ENCODE results near the gene DAB1. TPM values are rescaled to one million over a fixed set of nuclear protein-coding genes. Genes with fewer than 3 reads are reported as not detected.
"Not testable (repeated sequence)": the region's sequence is repeated elsewhere in the genome, so short reads cannot be mapped to it uniquely, and the experiment has no call there.

The DAB1 gene
- total RNA-seq, 2 donors from 2014 or later: 78.3 to 118 TPM

GRCh38 chr1:57252597-57253294, 171.1 kb downstream of the DAB1 start:
- no peak for DNase-seq (ENCODE audit: low spot score)
- intact Hi-C loops (cut with DNase I): no loop called here

- intact Hi-C loops (cut with DNase I): no loop called here
- DNase-seq (ENCODE audit: low spot score): no peak
These were observed 173.8 kb downstream of the DAB1 start for GRCh38 chr1:57250021-57250420.

GRCh38 chr1:57249511-57249910, 174.3 kb downstream of the DAB1 start:
- intact Hi-C loops (cut with DNase I): no loop called here
- DNase-seq (ENCODE audit: low spot score): no peak

DNA sequence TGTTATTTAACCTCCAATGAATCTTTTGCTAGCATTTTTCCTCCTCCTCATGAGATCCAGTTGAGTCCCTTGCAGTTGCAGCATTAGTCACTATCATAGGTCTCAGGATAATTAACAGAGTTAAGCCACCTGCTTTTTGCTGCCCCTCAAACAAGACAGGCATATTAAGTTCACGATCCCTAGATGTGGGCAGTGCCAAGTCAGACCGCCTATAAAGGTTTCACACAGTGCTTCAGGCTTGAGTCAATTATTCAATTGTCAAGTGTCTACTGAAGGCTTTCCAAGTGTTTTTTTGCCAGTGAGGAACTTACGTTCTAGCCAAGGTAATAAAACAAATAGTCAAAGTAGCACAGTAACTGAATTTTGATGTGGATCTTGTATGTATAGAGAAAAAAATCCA, 175.0 kb downstream of the DAB1 start:
- no peak for DNase-seq (ENCODE audit: low spot score)
- intact Hi-C loops (cut with DNase I): no loop called here

DNA sequence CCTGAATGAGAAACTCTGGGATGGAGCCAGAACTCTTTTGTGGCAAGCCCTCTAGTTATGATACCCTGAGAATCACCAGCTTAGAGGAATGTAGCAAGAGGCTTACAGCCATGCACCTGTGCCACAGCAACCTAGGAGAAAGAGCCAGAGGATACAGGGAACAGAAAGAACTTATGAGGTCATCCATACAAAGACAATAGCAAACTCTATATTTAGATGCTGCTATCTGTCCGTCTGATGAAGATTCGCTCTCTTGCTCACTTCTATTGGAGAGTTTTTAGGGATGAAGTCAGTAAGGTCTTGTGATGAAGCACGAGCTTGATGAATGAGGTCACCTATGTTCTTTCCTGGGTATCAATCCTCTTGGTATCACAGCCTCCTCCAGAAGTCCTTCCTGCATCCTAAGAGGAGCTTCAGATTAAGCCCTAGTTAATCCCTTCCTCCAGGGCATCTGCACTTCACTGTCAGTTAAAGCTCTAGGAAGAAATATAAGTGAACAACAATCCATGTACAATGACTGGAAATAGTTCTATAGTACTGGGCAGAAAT, 185.6 kb downstream of the DAB1 start:
- no peak for DNase-seq (ENCODE audit: low spot score)

GRCh38 chr1:57235730-57236510, 187.9 kb downstream of the DAB1 start:
- DNase-seq (ENCODE audit: low spot score): no peak
- intact Hi-C loops (cut with DNase I): no loop called here

More for the DNA sequence above, 185.6 kb downstream of the DAB1 start:
- intact Hi-C loops (cut with DNase I): no loop called here

- DNase-seq (ENCODE audit: low spot score): no peak
- intact Hi-C loops (cut with DNase I): no loop called here
These were observed 189.4 kb downstream of the DAB1 start for GRCh38 chr1:57234459-57234858.

DNA sequence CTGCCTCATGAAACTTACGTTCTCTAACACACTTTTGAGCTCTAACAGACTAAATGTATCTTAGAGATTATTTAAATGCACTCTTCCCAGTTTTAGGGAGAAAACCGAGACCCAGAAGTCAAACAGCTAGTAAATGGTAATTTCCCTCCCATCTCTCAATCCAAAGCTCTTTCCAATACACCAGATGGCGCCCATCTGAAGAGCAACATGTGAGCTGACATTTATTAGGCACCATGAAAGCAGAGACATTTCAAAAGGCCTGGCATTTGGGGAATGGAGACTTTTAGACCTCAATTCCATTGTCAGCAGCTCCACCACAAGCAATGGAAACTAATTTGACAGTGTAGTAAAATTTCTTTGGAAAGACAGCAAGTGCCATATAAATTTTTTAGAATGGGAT, 191.4 kb downstream of the DAB1 start:
- intact Hi-C loops (cut with DNase I): no loop called here

GRCh38 chr1:57229998-57230397, 193.9 kb downstream of the DAB1 start:
- intact Hi-C loops (cut with DNase I): no loop called here

More for the DNA sequence above, 191.4 kb downstream of the DAB1 start:
- DNase-seq (ENCODE audit: low spot score): no peak

DNA sequence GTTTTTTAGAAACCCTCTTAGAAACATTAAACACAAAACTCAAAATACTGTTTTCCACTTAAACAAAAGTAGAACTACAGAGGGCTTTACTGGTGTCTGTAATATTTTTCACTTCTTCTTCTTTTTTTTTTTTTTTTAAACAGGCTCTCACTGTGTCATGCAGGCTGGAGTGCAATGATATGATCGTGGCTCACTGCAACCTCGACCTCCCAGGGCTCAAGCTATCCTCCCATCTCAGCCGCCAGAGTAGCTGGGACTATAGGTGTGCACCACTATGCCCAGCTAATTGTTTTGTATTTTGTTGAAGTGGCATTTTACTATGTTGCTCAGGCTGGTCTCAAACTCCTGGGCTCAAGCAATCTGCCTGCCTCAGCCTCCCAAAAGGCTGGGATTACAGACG, 194.8 kb downstream of the DAB1 start:
- no peak for DNase-seq (ENCODE audit: low spot score)
- intact Hi-C loops (cut with DNase I): no loop called here

More at GRCh38 chr1:57229998-57230397, 193.9 kb downstream of the DAB1 start:
- no peak for DNase-seq (ENCODE audit: low spot score)

GRCh38 chr1:57222801-57223200, 201.1 kb downstream of the DAB1 start:
- intact Hi-C loops (cut with DNase I): no loop called here
- no peak for DNase-seq (ENCODE audit: low spot score)

DNA sequence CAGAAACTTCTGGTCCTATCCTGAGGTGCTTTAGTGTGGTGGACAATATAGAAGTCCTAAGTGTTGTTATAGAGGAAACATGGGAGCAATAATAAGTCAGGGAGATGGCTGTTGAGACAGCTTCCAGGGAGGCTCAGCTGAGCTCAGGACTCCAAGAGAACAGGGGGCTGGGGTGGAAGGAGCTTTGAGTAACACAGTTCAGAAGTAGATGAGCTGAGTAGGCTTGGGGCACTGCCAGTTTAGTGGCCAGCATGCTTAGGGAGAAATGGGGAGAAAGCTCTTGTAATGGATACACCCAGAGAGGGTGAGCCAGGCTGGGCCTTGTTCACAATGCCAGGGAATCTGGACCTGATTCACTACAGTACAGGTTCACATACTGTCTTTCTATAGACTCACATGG, 201.6 kb downstream of the DAB1 start:
- DNase-seq (ENCODE audit: low spot score): no peak
- intact Hi-C loops (cut with DNase I): no loop called here

DNA sequence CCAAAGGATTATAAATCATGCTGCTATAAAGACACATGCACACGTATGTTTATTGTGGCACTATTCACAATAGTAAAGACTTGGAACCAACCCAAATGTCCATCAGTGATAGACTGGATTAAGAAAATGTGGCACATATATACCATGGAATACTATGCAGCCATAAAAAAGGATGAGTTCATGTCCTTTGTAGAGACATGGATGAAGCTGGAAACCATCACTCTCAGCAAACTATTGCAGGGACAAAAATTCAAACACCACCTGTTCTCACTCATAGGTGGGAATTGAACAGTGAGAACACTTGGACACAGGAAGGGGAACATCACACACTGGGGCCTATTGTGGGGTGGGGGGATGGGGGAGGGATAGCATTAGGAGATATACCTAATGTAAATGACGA, 203.0 kb downstream of the DAB1 start:
- DNase-seq (ENCODE audit: low spot score); intact Hi-C loops (cut with DNase I): not testable (repeated sequence)

- no peak for DNase-seq (ENCODE audit: low spot score)
- intact Hi-C loops (cut with DNase I): no loop called here
These were observed 205.3 kb downstream of the DAB1 start for GRCh38 chr1:57218487-57219079.

DNA sequence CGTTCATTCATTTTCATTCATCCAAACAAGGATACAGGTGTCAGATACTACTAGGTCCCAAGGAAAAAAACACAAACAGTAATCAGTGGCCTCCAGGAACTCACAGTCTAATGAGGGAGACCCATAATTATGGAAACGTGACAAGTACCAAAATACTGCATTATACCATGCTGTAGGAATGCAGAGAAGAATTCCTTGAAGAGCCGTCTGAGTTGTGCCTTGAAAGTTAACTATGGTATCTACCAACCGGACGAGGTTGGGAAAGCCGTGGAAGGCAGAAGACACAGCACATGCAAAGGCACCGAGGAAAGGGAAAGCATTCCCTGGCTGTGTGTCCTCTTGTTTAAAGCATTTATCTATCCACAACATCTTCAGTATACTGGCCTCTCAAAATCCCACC, 206.0 kb downstream of the DAB1 start:
- intact Hi-C loops (cut with DNase I): no loop called here
- DNase-seq (ENCODE audit: low spot score): no peak

DNA sequence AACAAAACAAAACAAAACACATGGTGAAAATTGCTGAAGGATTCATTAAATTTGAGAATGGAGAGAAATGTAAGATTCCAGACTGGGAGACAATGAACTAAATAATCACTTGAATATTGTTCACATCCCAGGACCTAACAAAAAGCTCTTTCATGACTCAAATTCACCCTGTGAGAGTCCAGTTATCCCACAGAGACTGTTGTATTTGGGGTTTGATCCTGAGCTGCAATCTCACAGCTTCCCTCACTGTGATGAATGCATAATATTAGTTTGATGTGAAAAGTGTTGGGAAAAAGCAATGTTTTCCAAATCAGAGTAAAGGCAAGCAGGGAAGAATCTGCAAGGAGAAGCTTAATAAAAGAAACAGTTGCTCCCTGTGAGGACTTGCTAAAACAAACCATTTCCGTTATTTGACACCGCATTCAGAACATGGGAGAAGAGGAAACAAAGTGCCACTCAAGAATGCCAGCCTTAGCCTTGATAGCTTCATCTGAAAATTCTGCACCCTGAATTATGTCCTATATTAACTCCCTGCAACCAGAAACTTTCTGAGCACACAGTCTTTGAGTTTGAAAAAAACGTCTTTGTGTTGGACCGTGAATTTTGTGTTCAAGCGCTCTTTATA, 208.8 kb downstream of the DAB1 start:
- no peak for DNase-seq (ENCODE audit: low spot score)
- intact Hi-C loops (cut with DNase I): no loop called here

DNA sequence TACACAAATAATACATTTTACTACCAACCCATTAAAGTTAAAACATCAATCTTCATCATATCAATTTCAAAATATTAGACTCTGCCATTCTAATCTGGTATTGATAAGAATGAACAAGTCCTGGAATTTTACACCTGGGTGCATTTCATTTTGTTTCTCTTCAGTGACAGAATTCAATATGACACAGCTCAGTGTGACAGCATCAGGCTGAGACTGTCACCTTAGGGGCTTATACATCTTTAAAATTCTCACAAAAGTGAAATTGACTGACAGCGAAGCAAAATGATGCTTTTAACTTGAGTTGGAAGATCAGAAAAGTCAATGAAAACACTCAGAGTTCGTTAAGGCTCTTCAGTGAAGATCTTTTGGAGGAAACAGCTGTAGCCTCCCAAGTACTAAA, 213.0 kb downstream of the DAB1 start:
- no peak for DNase-seq (ENCODE audit: low spot score)
- intact Hi-C loops (cut with DNase I): no loop called here

GRCh38 chr1:57209495-57209894, 214.4 kb downstream of the DAB1 start:
- no peak for DNase-seq (ENCODE audit: low spot score)
- intact Hi-C loops (cut with DNase I): no loop called here

GRCh38 chr1:57208741-57209302, 215.0 kb downstream of the DAB1 start:
- DNase-seq (ENCODE audit: low spot score): no peak
- intact Hi-C loops (cut with DNase I): no loop called here
